Panc1 (cell line): ENCODE data around the gene WRNIP1.

Experiments
- POLR2AphosphoS5 ChIP-seq: IDR thresholded peaks from 2 replicates; pipeline ENCODE4 v1.6.1; 2012; ENCODE audit warnings: mild to moderate bottlenecking, low read depth, low read length, moderate library complexity
- TCF7L2 ChIP-seq: IDR thresholded peaks from 2 replicates; pipeline ENCODE4 v1.6.1; 2011; ENCODE audit warnings: mild to moderate bottlenecking, low read depth, low read length, inconsistent platforms
- TF ChIP-seq, protein P1 (sequence below): fragments of 450-650 bp; IDR thresholded peaks from 2 replicates; pipeline ENCODE4 v1.5.1; 2017; ENCODE audit warnings: mild to moderate bottlenecking

DNA sequence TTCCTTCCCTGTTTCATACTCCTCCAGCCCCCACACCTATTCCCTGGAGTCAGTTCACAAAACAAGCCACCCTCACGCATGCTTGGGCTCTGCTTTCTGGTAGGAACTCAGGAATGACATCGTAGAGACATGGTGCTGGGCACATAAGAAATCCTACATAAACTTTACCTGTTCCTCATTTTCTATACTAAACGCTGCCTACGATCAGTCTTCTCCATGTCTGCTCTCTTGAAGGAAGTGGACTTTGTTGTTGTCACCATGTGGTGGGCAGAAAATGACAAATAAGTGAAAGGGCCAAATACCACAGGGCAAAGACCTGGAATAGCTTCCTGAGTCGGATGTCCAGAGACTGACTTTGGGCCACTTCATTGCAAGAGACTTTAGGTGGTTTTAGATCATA is 24.6 kb upstream of the WRNIP1 start:
- TF ChIP-seq, protein P1, sequence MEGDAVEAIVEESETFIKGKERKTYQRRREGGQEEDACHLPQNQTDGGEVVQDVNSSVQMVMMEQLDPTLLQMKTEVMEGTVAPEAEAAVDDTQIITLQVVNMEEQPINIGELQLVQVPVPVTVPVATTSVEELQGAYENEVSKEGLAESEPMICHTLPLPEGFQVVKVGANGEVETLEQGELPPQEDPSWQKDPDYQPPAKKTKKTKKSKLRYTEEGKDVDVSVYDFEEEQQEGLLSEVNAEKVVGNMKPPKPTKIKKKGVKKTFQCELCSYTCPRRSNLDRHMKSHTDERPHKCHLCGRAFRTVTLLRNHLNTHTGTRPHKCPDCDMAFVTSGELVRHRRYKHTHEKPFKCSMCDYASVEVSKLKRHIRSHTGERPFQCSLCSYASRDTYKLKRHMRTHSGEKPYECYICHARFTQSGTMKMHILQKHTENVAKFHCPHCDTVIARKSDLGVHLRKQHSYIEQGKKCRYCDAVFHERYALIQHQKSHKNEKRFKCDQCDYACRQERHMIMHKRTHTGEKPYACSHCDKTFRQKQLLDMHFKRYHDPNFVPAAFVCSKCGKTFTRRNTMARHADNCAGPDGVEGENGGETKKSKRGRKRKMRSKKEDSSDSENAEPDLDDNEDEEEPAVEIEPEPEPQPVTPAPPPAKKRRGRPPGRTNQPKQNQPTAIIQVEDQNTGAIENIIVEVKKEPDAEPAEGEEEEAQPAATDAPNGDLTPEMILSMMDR: no peak
- TF ChIP-seq POLR2AphosphoS5 (no peak), TCF7L2 (no peak)
